HAP-1 (cell line): ENCODE measurements around the gene CDH18.

Experiments
- DNase-seq, 2 experiments: peaks; one replicate each; pipeline ENCODE4 v3.0.0-alpha.2; 2016 to 2020; ENCODE audit warnings: low spot score in 2 of 2
- H3K27me3 ChIP-seq: fragments of 250-450 bp; sonication (Bioruptor Pico); 2 replicates; pipeline ENCODE4 v1.5.1; 2020; ENCODE audit warnings: low read depth, mild to moderate bottlenecking, moderate library complexity
- H3K36me3 ChIP-seq: fragments of 250-450 bp; sonication (Bioruptor Pico); replicated peaks from 2 replicates; pipeline ENCODE4 v1.5.1; 2020; ENCODE audit warnings: mild to moderate bottlenecking
- H3K4me1 ChIP-seq: fragments of 250-450 bp; sonication (Bioruptor Pico); 2 replicates; pipeline ENCODE4 v1.5.1; 2020; ENCODE audit warnings: mild to moderate bottlenecking
- H3K4me3 ChIP-seq: fragments of 250-450 bp; sonication (Bioruptor Pico); 2 replicates; pipeline ENCODE4 v1.5.1; 2020; ENCODE audit warnings: mild to moderate bottlenecking, moderate library complexity
- H3K9me3 ChIP-seq: fragments of 250-450 bp; sonication (Bioruptor Pico); 2 replicates; pipeline ENCODE4 v1.5.1; 2020; ENCODE audit warnings: mild to moderate bottlenecking, moderate library complexity
- in situ Hi-C: fragments of 300-500 bp; cut with MboI; formaldehyde crosslinking; loops from 3 replicates; pipeline ENCODE4 v1.14.3; 2020; ENCODE audit warnings: low sequenced_read_pairs, inconsistent platforms, mixed read lengths

Gene CDH18

GRCh38 chr5:19987612-19988361, at the start of gene CDH18:
TSS of gene CDH18 (minus strand) at chr5:19988200. CDS start at chr5:19838986, 149,214 bp downstream.
- in situ Hi-C loops, result no loop called here
- H3K4me3 ChIP-seq, result no peak within 1 kb of the TSS
- no peaks in the 10 kb centered on the region for H3K4me1 ChIP-seq
- no peaks in the 10 kb centered on the region for H3K27me3 ChIP-seq
- DNase-seq, result peak in 1 of 2 experiments; percentile 6
- no peaks in the 10 kb centered on the region for H3K36me3 ChIP-seq
- no peaks in the 10 kb centered on the region for H3K9me3 ChIP-seq

DNA sequence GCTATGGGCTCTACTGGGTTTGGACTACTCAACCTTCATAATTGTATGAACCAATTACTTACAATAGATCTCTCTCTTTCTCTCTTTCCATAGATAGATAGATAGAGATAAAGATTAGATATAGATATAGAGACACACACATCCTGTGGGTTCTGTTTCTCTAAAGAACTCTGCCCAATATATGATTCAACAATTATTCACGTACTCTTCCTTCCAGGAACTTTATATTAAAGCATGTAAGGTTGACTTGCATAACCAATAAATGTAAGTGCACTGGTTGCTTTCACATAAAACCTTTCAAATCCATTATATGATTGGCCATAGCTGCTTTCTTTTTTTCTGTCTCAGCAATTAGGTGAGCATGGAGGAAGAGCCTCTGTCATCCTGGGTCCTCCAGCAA, 46.7 kb upstream of the CDH18 start:
- no peak overlapping the region for H3K4me3 ChIP-seq
- no peaks in the 10 kb centered on the region for H3K27me3 ChIP-seq
- in situ Hi-C loops, result no loop called here
- no peaks in the 10 kb centered on the region for H3K4me1 ChIP-seq
- no peak for DNase-seq
- no peaks in the 10 kb centered on the region for H3K9me3 ChIP-seq
- no peaks in the 10 kb centered on the region for H3K36me3 ChIP-seq

DNA sequence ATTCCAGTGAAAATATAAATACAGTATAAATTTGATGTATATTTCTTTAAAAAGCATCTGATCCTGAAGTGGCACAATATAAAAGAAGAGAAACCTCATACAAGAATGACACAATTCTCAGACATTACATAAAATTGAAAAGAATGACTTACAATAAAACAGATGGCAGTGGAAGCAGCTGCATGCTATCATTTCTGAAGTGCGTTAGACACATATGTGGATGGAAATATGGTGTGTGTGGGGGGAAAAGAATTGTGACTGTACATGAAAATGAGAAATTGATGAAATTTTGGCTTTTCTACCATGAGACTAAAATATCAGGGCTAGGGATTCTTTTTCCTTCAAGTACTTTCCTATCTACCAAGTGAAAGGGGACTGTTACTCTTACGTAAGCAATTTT, 45.9 kb upstream of the CDH18 start:
- DNase-seq, result no peak
- in situ Hi-C loops, result no loop called here
- no peaks in the 10 kb centered on the region for H3K9me3 ChIP-seq
- no peaks in the 10 kb centered on the region for H3K36me3 ChIP-seq
- H3K4me1 ChIP-seq, result no peaks in the 10 kb centered on the region
- H3K4me3 ChIP-seq, result no peak overlapping the region
- no peaks in the 10 kb centered on the region for H3K27me3 ChIP-seq

GRCh38 chr5:20032896-20033295, 44.9 kb upstream of the CDH18 start:
- Histone ChIP-seq H3K36me3 (no peaks in the 10 kb centered on the region), H3K9me3 (no peaks in the 10 kb centered on the region), H3K4me1 (no peaks in the 10 kb centered on the region), H3K4me3 (no peak overlapping the region), H3K27me3 (no peaks in the 10 kb centered on the region)
- in situ Hi-C loops, result no loop called here
- DNase-seq, result no peak

DNA sequence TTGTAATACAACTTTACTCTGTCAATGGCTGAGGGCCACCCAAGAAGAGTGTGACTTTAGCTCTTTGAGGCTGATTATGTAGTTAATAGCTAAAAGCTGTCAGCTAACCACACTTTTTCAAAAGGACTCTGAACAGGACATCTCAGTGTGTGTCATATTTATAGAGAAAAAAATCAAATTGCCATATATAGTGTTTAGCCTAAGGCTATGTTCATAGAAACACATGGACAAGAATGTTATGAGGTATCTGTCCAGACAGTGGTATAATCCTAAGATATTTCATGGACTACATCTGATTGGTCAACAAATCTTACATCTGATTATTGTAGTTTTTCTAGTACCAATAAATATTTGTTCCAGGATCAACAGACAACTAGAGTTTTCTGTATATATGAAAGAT, 42.1 kb upstream of the CDH18 start:
- Histone ChIP-seq H3K4me1 (no peaks in the 10 kb centered on the region), H3K9me3 (no peaks in the 10 kb centered on the region), H3K36me3 (no peaks in the 10 kb centered on the region), H3K27me3 (no peaks in the 10 kb centered on the region), H3K4me3 (no peak overlapping the region)
- DNase-seq, result no peak
- in situ Hi-C loops, result no loop called here

DNA sequence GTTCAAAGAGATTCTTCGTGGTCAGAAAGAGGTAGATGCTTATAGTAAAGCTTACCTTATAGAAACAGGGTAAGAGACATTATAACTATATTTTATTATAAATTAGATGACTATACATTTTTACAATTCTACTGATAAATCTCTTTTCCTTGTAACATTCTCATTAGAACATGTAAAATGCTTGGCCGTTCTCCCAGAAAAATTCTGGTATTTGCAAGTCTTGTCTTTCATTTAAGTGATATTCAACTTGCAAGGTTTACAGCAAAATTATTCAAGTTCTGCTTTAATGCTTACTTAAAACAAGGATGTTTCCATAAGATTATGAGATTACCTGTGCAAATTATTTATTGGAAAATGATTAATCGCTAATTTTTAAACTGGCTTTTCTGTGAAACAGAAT, 41.3 kb upstream of the CDH18 start:
- H3K27me3 ChIP-seq, result no peaks in the 10 kb centered on the region
- no peak for DNase-seq
- no peaks in the 10 kb centered on the region; the same call in 1 of the 2 replicates for H3K9me3 ChIP-seq
- in situ Hi-C loops, result no loop called here
- no peak overlapping the region for H3K4me3 ChIP-seq
- H3K4me1 ChIP-seq, result no peaks in the 10 kb centered on the region
- H3K36me3 ChIP-seq, result no peaks in the 10 kb centered on the region

DNA sequence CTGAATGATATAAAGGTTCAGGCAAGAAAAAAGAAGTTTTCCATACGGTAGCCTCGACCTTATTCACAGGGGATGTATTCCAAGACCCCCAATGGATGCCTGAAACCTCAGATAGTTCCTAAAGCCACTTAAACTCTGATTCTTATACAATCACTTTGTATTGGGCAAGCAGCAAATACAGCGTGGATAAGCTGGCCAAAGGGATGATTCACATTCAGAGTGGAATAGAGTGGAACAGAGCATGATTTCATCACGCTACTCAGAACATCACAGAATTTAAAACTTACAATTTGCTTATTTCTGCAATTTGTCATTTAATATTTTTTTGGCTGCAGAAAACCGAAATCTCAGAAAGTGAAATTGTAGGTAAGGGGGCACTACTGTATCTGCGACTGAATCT, 40.5 kb upstream of the CDH18 start:
- no peaks in the 10 kb centered on the region for H3K36me3 ChIP-seq
- no peaks in the 10 kb centered on the region for H3K27me3 ChIP-seq
- DNase-seq, result no peak
- H3K4me1 ChIP-seq, result no peaks in the 10 kb centered on the region
- no peaks in the 10 kb centered on the region; the same call in 1 of the 2 replicates for H3K9me3 ChIP-seq
- no peak overlapping the region for H3K4me3 ChIP-seq
- in situ Hi-C loops, result no loop called here

DNA sequence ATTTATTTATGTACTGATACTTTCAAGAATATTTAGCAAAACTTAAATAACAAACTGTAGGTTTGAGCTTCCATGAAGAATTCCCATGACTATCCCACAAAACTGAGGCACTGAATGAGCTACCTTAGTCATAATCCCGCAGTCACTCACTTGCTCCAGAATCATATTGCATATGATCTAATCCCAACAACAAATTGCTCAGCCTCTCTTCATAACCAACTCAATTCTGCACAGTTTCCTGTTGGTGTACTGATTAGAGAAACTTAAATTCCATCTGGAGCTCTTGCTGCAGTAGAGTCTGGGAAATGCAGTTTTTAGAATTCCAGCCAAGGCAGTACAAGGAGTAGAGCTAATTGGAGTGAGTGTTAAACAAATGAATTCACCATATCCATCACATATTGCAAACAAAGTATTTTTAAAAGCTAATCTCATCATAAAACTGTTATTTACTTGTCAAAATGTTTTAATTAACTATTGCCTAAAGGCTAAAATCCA, 35.7 kb upstream of the CDH18 start:
- H3K36me3 ChIP-seq, result no peaks in the 10 kb centered on the region
- DNase-seq, result no peak
- no peaks in the 10 kb centered on the region for H3K4me1 ChIP-seq
- in situ Hi-C loops, result no loop called here
- no peaks in the 10 kb centered on the region; the same call in 1 of the 2 replicates for H3K9me3 ChIP-seq
- no peaks in the 10 kb centered on the region for H3K27me3 ChIP-seq
- no peak overlapping the region for H3K4me3 ChIP-seq

DNA sequence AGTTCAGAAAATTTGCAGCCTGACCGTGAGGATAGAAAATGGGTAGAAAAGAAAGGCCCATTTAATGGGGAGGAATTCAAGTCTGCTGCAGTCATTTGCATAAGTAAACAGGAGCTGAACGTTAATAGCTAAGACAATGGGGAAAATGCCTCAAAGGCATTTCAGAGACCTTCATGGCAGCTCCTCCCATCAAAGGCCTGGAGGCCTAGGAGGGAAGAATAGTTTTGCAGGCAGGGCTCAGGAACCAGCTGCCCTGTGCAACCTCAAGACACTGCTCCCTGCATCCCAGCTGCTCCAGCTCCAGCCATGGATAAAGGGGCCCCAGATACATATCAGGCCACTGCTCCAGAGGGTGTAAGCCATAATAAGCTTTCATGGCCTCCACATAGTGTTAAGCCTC, 32.2 kb upstream of the CDH18 start:
- Histone ChIP-seq H3K36me3 (no peaks in the 10 kb centered on the region), H3K27me3 (no peaks in the 10 kb centered on the region), H3K9me3 (no peaks in the 10 kb centered on the region; the same call in 1 of the 2 replicates), H3K4me3 (no peak overlapping the region), H3K4me1 (no peaks in the 10 kb centered on the region)
- DNase-seq, result no peak
- in situ Hi-C loops, result no loop called here

- no peaks in the 10 kb centered on the region for H3K27me3 ChIP-seq
- no peaks in the 10 kb centered on the region for H3K9me3 ChIP-seq
- in situ Hi-C loops, result no loop called here
- H3K36me3 ChIP-seq, result no peaks in the 10 kb centered on the region
- H3K4me1 ChIP-seq, result no peaks in the 10 kb centered on the region
- H3K4me3 ChIP-seq, result no peak overlapping the region
- no peak for DNase-seq
Observed at GRCh38 chr5:20017021-20017420, 29.0 kb upstream of the CDH18 start.

DNA sequence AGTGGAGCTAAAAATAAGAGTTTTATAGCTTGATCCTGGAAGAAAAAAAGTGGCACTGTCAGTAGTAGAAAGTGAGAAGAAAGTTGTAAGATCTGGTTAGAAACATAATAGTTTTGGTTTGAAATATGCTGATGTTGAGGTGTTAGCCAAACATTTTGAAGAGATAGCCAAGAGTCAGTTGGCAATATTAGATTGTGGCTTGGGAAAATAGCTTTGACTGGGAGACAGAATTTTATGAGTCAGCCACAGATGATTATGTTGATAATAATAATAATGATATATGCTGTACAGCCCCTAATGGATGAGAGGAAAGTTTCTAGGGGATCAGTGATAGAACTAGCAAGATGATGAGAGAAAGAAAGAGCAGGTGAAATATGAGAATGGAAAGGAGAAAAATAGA, 12.4 kb upstream of the CDH18 start:
- Histone ChIP-seq H3K9me3 (no peaks in the 10 kb centered on the region), H3K36me3 (no peaks in the 10 kb centered on the region), H3K4me3 (no peak overlapping the region), H3K27me3 (no peaks in the 10 kb centered on the region), H3K4me1 (no peaks in the 10 kb centered on the region)
- no peak for DNase-seq
- in situ Hi-C loops, result no loop called here

DNA sequence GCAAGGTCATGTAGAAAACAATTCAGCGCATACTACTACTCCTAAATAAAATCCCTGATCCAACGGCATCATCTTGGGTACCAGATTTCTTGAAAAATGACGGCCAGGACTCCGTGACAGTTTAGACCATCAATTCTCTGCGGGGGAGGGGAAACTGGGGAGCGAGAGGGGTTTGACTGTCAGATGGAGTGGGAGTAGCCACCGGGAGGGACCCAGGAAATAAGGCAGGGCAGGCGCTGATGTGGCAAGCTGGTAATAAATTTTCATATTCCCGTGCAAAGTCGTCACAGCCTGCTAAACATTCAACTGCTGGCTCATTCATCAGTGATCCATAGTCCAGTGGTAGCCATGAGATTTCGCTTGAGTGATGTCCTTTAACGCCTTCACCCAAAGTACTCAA, 457 bp upstream of the CDH18 start:
- Histone ChIP-seq H3K4me3 (no peak overlapping the region), H3K4me1 (no peaks in the 10 kb centered on the region), H3K36me3 (no peaks in the 10 kb centered on the region), H3K9me3 (no peaks in the 10 kb centered on the region), H3K27me3 (no peaks in the 10 kb centered on the region)
- in situ Hi-C loops, result no loop called here
- DNase-seq, result no peak

DNA sequence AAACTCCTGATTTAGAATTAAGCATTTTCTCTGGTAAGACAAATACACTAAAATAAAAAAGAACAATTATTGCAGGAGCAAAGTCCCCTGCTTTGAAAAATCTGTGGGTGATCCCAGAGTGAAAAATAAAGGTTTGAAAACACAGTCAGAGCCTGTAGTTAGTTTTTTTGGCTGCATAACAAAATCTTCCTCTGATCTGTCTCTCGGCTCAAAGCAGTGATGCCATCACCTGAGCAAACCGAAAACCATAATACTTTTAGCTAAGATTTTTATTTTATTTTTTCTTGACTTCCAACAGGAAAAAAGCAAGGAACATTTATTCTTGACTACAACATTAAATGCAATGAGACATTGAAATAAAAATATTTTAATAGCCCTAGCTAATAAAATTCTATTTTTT, 1.2 kb downstream of the CDH18 start:
- Histone ChIP-seq H3K4me3 (no peak overlapping the region), H3K27me3 (no peaks in the 10 kb centered on the region), H3K4me1 (no peaks in the 10 kb centered on the region), H3K36me3 (no peaks in the 10 kb centered on the region), H3K9me3 (no peaks in the 10 kb centered on the region)
- in situ Hi-C loops, result no loop called here
- DNase-seq, result no peak

- DNase-seq, result no peak
- Histone ChIP-seq H3K4me3 (no peak overlapping the region), H3K36me3 (no peaks in the 10 kb centered on the region), H3K9me3 (no peaks in the 10 kb centered on the region), H3K27me3 (no peaks in the 10 kb centered on the region), H3K4me1 (no peaks in the 10 kb centered on the region)
- in situ Hi-C loops, result no loop called here
Observed at GRCh38 chr5:19986031-19986619, 1.9 kb downstream of the CDH18 start.
